Ishikawa (cell line): ENCODE results near the gene DNAI4.

Source experiments
- EP300 ChIP-seq: IDR thresholded peaks from 2 replicates; pipeline ENCODE4 v1.6.1; 2012; ENCODE audit warnings: borderline replicate concordance
- RAD21 ChIP-seq: IDR thresholded peaks from 2 replicates; pipeline ENCODE4 v1.6.1; 2012; ENCODE audit warnings: low read depth
- TF ChIP-seq, protein P1 (sequence below): IDR thresholded peaks from 2 replicates; pipeline ENCODE4 v1.6.1; 2012

GRCh38 chr1:66943361-66943969 is 18.8 kb upstream of the DNAI4 start:
- no peak for TF ChIP-seq RAD21
- TF ChIP-seq, protein P1, sequence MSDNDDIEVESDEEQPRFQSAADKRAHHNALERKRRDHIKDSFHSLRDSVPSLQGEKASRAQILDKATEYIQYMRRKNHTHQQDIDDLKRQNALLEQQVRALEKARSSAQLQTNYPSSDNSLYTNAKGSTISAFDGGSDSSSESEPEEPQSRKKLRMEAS, result no peak
- TF ChIP-seq EP300, result no peak
